WTC11 (cell line): ENCODE measurements around the gene ALS2CL. TPM values are rescaled to one million over a fixed set of nuclear protein-coding genes. Genes with fewer than 3 reads are reported as not detected.

Experiments
- ATAC-seq: fragments of 200-7000 bp; cut with Tn5 transposase; 2 replicates; pipeline ENCODE4 v1.10.0; 2021; ENCODE audit warnings: mild to moderate bottlenecking, moderate library complexity
- CTCF ChIA-PET: fragments of 300-600 bp; sonication (Branson Sonifier 250); formaldehyde crosslinking; loops from one replicate; lab custom pipeline; 2021; ENCODE audit warnings: antibody characterized with exemption; lab: Charles Lee
- POLR2A ChIA-PET: fragments of 350-600 bp; sonication (Branson Sonifier 250); formaldehyde crosslinking; loops from one replicate; lab custom pipeline; 2021; ENCODE audit warnings: antibody characterized with exemption; lab: Charles Lee
- DNase-seq: peaks from one replicate; pipeline ENCODE4 v3.0.0; 2021; ENCODE audit warnings: low spot score
- H3K27ac Mint-ChIP-seq: 2 replicates; pipeline ENCODE4 v1.8.0; 2021; ENCODE audit warnings: mixed read lengths
- H3K27me3 Mint-ChIP-seq: 2 replicates; pipeline ENCODE4 v1.8.0; 2021; ENCODE audit warnings: low read depth, mild to moderate bottlenecking, moderate library complexity, mixed read lengths
- H3K36me3 Mint-ChIP-seq: 2 replicates; pipeline ENCODE4 v1.8.0; 2021; ENCODE audit warnings: mixed read lengths
- H3K4me1 Mint-ChIP-seq: 2 replicates; pipeline ENCODE4 v1.8.0; 2022; ENCODE audit warnings: mixed read lengths
- H3K4me3 Mint-ChIP-seq: 2 replicates; pipeline ENCODE4 v1.8.0; 2021; ENCODE audit warnings: mild to moderate bottlenecking, moderate library complexity, mixed read lengths
- H3K9me3 Mint-ChIP-seq: 2 replicates; pipeline ENCODE4 v1.8.0; 2021; ENCODE audit warnings: mixed read lengths
- EMX1 ChIP-seq: fragments of 250-450 bp; sonication (Bioruptor Pico); IDR thresholded peaks from 2 replicates; pipeline ENCODE4 v1.8.0; 2021; ENCODE audit warnings: mild to moderate bottlenecking
- GTF2I ChIP-seq: fragments of 250-450 bp; sonication (Bioruptor Pico); conservative IDR thresholded peaks from 2 replicates; pipeline ENCODE4 v1.4.0; 2021; ENCODE audit warnings: mild to moderate bottlenecking
- NFE2L1 ChIP-seq: sonication (generic); formaldehyde crosslinking; IDR thresholded peaks from 2 replicates; pipeline ENCODE4 v1.8.1; 2023; ENCODE audit warnings: missing genetic modification reagents
- NFYB ChIP-seq: sonication (generic); formaldehyde crosslinking; conservative IDR thresholded peaks from 2 replicates; pipeline ENCODE4 v1.8.0; 2022; ENCODE audit warnings: low read depth, missing genetic modification reagents
- SMAD4 ChIP-seq: sonication (generic); formaldehyde crosslinking; IDR thresholded peaks from 2 replicates; pipeline ENCODE4 v1.8.0; 2022; ENCODE audit warnings: mild to moderate bottlenecking, missing genetic modification reagents
- ZNF138 ChIP-seq: sonication (generic); formaldehyde crosslinking; conservative IDR thresholded peaks from 2 replicates; pipeline ENCODE4 v1.8.1; 2022; ENCODE audit warnings: mild to moderate bottlenecking, moderate library complexity, missing genetic modification reagents
- ZNF317 ChIP-seq: sonication (generic); formaldehyde crosslinking; IDR thresholded peaks from 2 replicates; pipeline ENCODE4 v1.8.1; 2023; ENCODE audit warnings: low read depth, mild to moderate bottlenecking, moderate library complexity, missing genetic modification reagents, borderline replicate concordance
- ZNF671 ChIP-seq: fragments of 250-450 bp; sonication (Bioruptor Pico); IDR thresholded peaks from 2 replicates; pipeline ENCODE4 v1.8.0; 2021; ENCODE audit warnings: mild to moderate bottlenecking
- total RNA-seq: library from RNA; stranded (reverse); gene quantifications from 3 replicates; pipeline ENCODE4 v1.2.3, GENCODE V29; 2021
- TF ChIP-seq, protein P1 (sequence below): fragments of 250-450 bp; sonication (Bioruptor Pico); conservative IDR thresholded peaks from 2 replicates; pipeline ENCODE4 v1.9.0; 2021; ENCODE audit warnings: mild to moderate bottlenecking
- TF ChIP-seq, protein P2 (sequence below): sonication (generic); formaldehyde crosslinking; IDR thresholded peaks from 2 replicates; pipeline ENCODE4 v1.8.0; 2023; ENCODE audit warnings: missing genetic modification reagents
- TF ChIP-seq, protein P3 (sequence below): sonication (generic); formaldehyde crosslinking; IDR thresholded peaks from 2 replicates; pipeline ENCODE4 v1.8.0; 2022; ENCODE audit warnings: mild to moderate bottlenecking, missing genetic modification reagents
- TF ChIP-seq, protein P4 (sequence below): sonication (generic); formaldehyde crosslinking; IDR thresholded peaks from 2 replicates; pipeline ENCODE4 v1.8.1; 2023; ENCODE audit warnings: mild to moderate bottlenecking, missing genetic modification reagents, moderate library complexity
- TF ChIP-seq, protein P5 (sequence below): sonication (generic); formaldehyde crosslinking; IDR thresholded peaks from 2 replicates; pipeline ENCODE4 v1.8.1; 2022; ENCODE audit warnings: low read depth, mild to moderate bottlenecking, moderate library complexity, missing genetic modification reagents, borderline replicate concordance
- TF ChIP-seq, protein P6 (sequence below): sonication (generic); formaldehyde crosslinking; IDR thresholded peaks from 2 replicates; pipeline ENCODE4 v1.8.0; 2022; ENCODE audit warnings: mild to moderate bottlenecking, missing genetic modification reagents
- TF ChIP-seq, protein P7 (sequence below): fragments of 200-600 bp; IDR thresholded peaks from 2 replicates; pipeline ENCODE4 v1.8.0; 2022; ENCODE audit warnings: antibody characterized with exemption
- TF ChIP-seq, protein P8 (sequence below): sonication (generic); formaldehyde crosslinking; IDR thresholded peaks from 2 replicates; pipeline ENCODE4 v1.8.1; 2022; ENCODE audit warnings: missing genetic modification reagents, borderline replicate concordance

The ALS2CL gene
- total RNA-seq, 1 experiment from 2014 or later, result 12.6 TPM

DNA sequence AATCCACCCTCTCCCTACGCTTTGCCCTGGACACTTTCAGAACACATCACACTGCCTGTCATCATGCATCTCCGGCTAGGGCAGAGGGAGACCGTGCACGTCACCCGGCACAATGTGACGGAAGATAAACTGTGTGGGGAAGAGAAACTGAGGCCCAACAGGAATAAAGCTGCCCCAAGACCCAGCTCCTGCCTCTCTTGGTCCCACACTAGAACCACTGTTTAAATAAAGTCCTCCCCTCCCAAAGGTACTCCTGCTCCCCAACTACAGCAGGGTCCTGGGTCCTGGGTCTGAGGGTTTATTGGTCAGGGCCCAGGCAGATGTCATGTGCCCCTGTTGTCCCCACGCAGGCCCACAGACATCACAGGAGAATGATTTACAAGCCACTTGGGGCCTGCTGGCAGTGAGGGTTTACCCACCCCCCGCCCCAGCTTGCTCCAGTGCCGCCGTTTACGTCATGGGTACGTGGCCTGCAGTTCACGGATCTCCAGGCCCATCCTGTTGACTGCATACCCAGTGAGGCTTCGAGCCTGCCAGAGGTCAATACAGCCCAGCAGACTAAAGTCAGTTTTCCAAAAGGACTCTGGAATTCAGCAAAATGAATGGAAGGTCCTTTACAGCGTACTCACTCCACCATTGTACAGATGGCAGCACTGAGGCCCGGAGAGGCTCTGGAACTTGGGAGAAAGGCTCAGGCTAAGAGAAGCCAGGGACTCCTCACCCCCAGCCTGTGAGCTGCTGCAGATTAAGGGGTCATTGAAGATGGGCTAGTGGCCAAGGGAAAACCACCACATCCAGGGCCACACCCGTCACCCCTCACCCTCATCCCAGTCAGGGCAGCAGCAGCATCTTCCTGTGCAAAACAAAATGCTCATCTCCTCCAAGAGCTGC is 23.2 kb downstream of the ALS2CL start:
- TF ChIP-seq, protein P1, sequence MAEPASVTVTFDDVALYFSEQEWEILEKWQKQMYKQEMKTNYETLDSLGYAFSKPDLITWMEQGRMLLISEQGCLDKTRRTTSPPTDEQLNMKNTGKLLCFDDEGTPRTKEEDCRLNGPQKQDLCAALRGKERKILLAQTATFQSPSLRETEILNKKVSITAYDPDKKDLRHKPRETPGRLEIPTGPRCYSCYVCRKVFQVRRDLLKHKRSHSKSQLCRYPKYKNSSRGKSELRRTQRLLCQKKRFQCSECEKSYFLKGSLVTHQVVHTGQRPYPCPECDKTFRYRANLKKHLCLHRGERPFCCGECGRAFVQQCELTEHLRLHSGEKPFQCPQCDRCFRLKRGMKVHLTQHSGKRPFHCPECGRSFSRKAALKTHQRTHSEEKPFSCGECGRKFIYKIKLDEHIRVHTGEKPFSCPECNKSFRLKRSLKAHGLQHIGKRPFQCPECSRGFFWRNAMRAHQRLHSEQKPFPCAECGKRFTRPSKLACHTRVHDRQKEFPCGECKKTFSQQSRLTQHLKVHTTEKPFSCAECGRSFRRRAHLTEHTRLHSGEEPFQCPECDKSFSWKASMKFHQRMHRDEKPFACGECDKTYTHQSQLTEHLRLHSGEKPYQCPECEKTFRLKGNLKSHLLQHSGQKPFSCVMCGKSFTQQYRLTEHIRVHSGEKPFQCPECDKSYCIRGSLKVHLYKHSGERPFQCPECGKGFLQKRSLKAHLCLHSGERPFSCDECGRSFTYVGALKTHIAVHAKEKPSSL (CRISPR knock-in tag), result no peak
- TF ChIP-seq, protein P2, sequence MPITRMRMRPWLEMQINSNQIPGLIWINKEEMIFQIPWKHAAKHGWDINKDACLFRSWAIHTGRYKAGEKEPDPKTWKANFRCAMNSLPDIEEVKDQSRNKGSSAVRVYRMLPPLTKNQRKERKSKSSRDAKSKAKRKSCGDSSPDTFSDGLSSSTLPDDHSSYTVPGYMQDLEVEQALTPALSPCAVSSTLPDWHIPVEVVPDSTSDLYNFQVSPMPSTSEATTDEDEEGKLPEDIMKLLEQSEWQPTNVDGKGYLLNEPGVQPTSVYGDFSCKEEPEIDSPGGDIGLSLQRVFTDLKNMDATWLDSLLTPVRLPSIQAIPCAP (CRISPR knock-in tag), result no peak
- TF ChIP-seq, protein P3, sequence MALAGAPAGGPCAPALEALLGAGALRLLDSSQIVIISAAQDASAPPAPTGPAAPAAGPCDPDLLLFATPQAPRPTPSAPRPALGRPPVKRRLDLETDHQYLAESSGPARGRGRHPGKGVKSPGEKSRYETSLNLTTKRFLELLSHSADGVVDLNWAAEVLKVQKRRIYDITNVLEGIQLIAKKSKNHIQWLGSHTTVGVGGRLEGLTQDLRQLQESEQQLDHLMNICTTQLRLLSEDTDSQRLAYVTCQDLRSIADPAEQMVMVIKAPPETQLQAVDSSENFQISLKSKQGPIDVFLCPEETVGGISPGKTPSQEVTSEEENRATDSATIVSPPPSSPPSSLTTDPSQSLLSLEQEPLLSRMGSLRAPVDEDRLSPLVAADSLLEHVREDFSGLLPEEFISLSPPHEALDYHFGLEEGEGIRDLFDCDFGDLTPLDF (CRISPR knock-in tag), result no peak
- TF ChIP-seq, protein P4, sequence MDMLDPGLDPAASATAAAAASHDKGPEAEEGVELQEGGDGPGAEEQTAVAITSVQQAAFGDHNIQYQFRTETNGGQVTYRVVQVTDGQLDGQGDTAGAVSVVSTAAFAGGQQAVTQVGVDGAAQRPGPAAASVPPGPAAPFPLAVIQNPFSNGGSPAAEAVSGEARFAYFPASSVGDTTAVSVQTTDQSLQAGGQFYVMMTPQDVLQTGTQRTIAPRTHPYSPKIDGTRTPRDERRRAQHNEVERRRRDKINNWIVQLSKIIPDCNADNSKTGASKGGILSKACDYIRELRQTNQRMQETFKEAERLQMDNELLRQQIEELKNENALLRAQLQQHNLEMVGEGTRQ (CRISPR knock-in tag), result no peak
- TF ChIP-seq, protein P5, sequence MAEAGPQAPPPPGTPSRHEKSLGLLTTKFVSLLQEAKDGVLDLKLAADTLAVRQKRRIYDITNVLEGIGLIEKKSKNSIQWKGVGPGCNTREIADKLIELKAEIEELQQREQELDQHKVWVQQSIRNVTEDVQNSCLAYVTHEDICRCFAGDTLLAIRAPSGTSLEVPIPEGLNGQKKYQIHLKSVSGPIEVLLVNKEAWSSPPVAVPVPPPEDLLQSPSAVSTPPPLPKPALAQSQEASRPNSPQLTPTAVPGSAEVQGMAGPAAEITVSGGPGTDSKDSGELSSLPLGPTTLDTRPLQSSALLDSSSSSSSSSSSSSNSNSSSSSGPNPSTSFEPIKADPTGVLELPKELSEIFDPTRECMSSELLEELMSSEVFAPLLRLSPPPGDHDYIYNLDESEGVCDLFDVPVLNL (CRISPR knock-in tag), result no peak
- TF ChIP-seq, protein P6, sequence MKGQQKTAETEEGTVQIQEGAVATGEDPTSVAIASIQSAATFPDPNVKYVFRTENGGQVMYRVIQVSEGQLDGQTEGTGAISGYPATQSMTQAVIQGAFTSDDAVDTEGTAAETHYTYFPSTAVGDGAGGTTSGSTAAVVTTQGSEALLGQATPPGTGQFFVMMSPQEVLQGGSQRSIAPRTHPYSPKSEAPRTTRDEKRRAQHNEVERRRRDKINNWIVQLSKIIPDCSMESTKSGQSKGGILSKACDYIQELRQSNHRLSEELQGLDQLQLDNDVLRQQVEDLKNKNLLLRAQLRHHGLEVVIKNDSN (CRISPR knock-in tag), result no peak
- TF ChIP-seq SMAD4 (CRISPR knock-in tag), result no peak
- no peak for TF ChIP-seq ZNF138 (CRISPR knock-in tag)
- TF ChIP-seq, protein P7, sequence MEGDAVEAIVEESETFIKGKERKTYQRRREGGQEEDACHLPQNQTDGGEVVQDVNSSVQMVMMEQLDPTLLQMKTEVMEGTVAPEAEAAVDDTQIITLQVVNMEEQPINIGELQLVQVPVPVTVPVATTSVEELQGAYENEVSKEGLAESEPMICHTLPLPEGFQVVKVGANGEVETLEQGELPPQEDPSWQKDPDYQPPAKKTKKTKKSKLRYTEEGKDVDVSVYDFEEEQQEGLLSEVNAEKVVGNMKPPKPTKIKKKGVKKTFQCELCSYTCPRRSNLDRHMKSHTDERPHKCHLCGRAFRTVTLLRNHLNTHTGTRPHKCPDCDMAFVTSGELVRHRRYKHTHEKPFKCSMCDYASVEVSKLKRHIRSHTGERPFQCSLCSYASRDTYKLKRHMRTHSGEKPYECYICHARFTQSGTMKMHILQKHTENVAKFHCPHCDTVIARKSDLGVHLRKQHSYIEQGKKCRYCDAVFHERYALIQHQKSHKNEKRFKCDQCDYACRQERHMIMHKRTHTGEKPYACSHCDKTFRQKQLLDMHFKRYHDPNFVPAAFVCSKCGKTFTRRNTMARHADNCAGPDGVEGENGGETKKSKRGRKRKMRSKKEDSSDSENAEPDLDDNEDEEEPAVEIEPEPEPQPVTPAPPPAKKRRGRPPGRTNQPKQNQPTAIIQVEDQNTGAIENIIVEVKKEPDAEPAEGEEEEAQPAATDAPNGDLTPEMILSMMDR, result no peak
- no peak for TF ChIP-seq ZNF317
- TF ChIP-seq EMX1, result no peak
- TF ChIP-seq, protein P8, sequence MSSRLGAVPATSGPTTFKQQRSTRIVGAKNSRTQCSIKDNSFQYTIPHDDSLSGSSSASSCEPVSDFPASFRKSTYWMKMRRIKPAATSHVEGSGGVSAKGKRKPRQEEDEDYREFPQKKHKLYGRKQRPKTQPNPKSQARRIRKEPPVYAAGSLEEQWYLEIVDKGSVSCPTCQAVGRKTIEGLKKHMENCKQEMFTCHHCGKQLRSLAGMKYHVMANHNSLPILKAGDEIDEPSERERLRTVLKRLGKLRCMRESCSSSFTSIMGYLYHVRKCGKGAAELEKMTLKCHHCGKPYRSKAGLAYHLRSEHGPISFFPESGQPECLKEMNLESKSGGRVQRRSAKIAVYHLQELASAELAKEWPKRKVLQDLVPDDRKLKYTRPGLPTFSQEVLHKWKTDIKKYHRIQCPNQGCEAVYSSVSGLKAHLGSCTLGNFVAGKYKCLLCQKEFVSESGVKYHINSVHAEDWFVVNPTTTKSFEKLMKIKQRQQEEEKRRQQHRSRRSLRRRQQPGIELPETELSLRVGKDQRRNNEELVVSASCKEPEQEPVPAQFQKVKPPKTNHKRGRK (CRISPR knock-in tag), result no peak
- no peak for TF ChIP-seq NFYB (CRISPR knock-in tag)
- TF ChIP-seq NFE2L1 (CRISPR knock-in tag), result no peak
- TF ChIP-seq ZNF671, result no peak
- no peak for TF ChIP-seq GTF2I (CRISPR knock-in tag)
- peaks cover 4% of the 10 kb centered on the region for H3K9me3 Mint-ChIP-seq
- H3K27ac Mint-ChIP-seq, result no peak overlapping the region
- DNase-seq (peak; percentile 5), ATAC-seq (no peak)
- no peak overlapping the region for H3K4me3 Mint-ChIP-seq
- peaks cover 3% of the 10 kb centered on the region for H3K36me3 Mint-ChIP-seq
- H3K4me1 Mint-ChIP-seq, result no peaks in the 10 kb centered on the region
- CTCF ChIA-PET, result interaction anchor here (0.7 to 1.3 kb wide), 4 partner anchors 9 to 41 kb away, joined by 3 to 7 read pairs (median 4); partner anchors contain the start of gene ALS2CL
- H3K27me3 Mint-ChIP-seq, result no peaks in the 10 kb centered on the region; the same call in 1 of the 2 replicates
- POLR2A ChIA-PET, result no interaction called here
